Right cardiac atrium (tissue), 5 donors: ENCODE data around the gene RALGPS1. TPM values are rescaled to one million over a fixed set of nuclear protein-coding genes. Genes with fewer than 3 reads are reported as not detected.
A peak's percentile ranks its signal among the peaks of the same experiment; 100 is the strongest.

Experiments
- ATAC-seq, 2 donors: fragments of 200-7000 bp; cut with Tn5 transposase; one replicate each; pipeline versions ENCODE4 v1.8.0 to v1.9.1; 2020; ENCODE audit warnings: moderate library complexity in 2 of 2, mild to moderate bottlenecking in 1 of 2
- DNase-seq, 3 donors: peaks; one replicate each; pipeline ENCODE4 v3.0.0-alpha.2; 2020
- H3K27ac ChIP-seq: one replicate; pipeline ENCODE4 v1.5.1; 2013; ENCODE audit warnings: mild to moderate bottlenecking, low read length, control low read depth, moderate library complexity
- H3K27me3 ChIP-seq: one replicate; pipeline ENCODE4 v1.6.1; 2013; ENCODE audit not compliant: control insufficient read depth, insufficient read depth
- H3K4me1 ChIP-seq: one replicate; pipeline ENCODE4 v1.6.1; 2013; ENCODE audit warnings: low read length; ENCODE audit not compliant: control insufficient read depth, insufficient read depth
- H3K4me3 ChIP-seq: one replicate; pipeline ENCODE4 v1.5.1; 2013; ENCODE audit warnings: low read length, control low read depth
- H3K9me3 ChIP-seq: one replicate; pipeline ENCODE4 v1.6.1; 2013; ENCODE audit warnings: low read length; ENCODE audit not compliant: control insufficient read depth
- WGBS: extraction: QIAGEN DNeasy Blood & Tissue Kit; methylation state at CpG from one replicate; pipeline ENCODE4 v1.1.7; 2013; 5-methylcytosine and 5-hydroxymethylcytosine counted together
- intact Hi-C, 4 donors: fragments of 100-400 bp; cut with DNase I; formaldehyde crosslinking; loops; one replicate each; pipeline versions ENCODE4 v1.11.0 to v1.14.0; 2022 to 2023
- polyA plus RNA-seq: library from polyadenylated mRNA; stranded (reverse); fragments of 200-250 nt; gene quantifications from one replicate; pipeline ENCODE4 v1.2.3, GENCODE V29; 2013
- total RNA-seq, 4 donors: library from RNA; stranded (reverse); fragmentation: NEBNext Ultra II Directional; extraction: Animal tissue kit (Norgen Biotek cat#: 25700); gene quantifications; one replicate each; pipeline ENCODE4 v1.2.1, GENCODE V29; 2021
- donor health status: healthy with polysubstance abuse.
- donor health status: DM: no; HTN: yes; CAD: no.
- donor health status: DM: no; HTN: no; CAD: no.
- donor health status: DM: no; HTN: yes; CAD: no; lungs with severe emphysema.
- donor health status: DM: yes; HTN: yes; CAD: no.

The RALGPS1 gene
- total and polyA plus RNA-seq, 5 donors: 10.8 to 19.5 (median 16.3) TPM

- DNase-seq (peak; percentile 58 to 77 (median 71)), ATAC-seq (peak; percentile 17 to 50)
- H3K9me3 ChIP-seq: no peaks in the 10 kb centered on the region
- 65% methylated on average over 6 of the region's 6 CpGs for WGBS
- H3K27ac ChIP-seq: no peak overlapping the region
- intact Hi-C loops: no loop called here
- H3K4me3 ChIP-seq: no peak overlapping the region
- H3K4me1 ChIP-seq: peaks cover 1% of the 10 kb centered on the region
- H3K27me3 ChIP-seq: no peaks in the 10 kb centered on the region
Measured at GRCh38 chr9:127175764-127176163, 261.2 kb downstream of the RALGPS1 start.

GRCh38 chr9:127176631-127177030 is 262.0 kb downstream of the RALGPS1 start:
- intact Hi-C loops: no loop called here

DNA sequence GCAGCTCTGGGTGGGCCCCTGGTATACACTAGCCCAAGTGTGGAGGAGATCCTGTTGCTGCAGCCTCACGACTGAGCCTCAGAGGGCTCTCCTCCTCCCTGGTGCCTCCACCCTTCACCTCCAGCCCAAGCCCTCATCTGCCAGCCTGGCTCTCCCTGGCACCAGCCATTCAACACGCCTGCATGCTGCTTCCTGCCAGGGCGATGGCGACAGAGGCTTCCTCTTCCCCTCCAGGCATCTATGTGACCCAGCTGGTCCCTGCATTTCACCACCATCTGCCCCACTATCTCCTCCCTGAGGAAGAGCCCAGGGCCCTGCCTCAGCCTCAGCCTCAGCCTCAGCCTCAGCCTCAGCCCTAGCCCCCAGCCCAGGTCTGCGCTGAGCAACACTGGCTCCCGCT is 262.6 kb downstream of the RALGPS1 start:
- DNase-seq: no peak
- Histone ChIP-seq H3K9me3 (no peaks in the 10 kb centered on the region), H3K27me3 (no peaks in the 10 kb centered on the region), H3K27ac (no peak overlapping the region), H3K4me3 (no peak overlapping the region), H3K4me1 (peaks cover 1% of the 10 kb centered on the region)
- WGBS: 90% methylated on average over 6 of the region's 6 CpGs
- intact Hi-C loops: no loop called here
- no peak for ATAC-seq

More at GRCh38 chr9:127176631-127177030, 262.0 kb downstream of the RALGPS1 start:
- WGBS: 97% methylated on average over 3 of the region's 3 CpGs
- DNase-seq (no peak), ATAC-seq (no peak)
- no peak overlapping the region for H3K27ac ChIP-seq
- H3K9me3 ChIP-seq: no peaks in the 10 kb centered on the region
- no peaks in the 10 kb centered on the region for H3K27me3 ChIP-seq
- peaks cover 1% of the 10 kb centered on the region for H3K4me1 ChIP-seq
- no peak overlapping the region for H3K4me3 ChIP-seq

GRCh38 chr9:127177665-127178265 is 263.2 kb downstream of the RALGPS1 start:
- no peaks in the 10 kb centered on the region for H3K9me3 ChIP-seq
- no peak for ATAC-seq
- H3K4me3 ChIP-seq: no peak overlapping the region
- DNase-seq: no peak
- 94% methylated on average over 3 of the region's 3 CpGs for WGBS
- intact Hi-C loops: no loop called here
- H3K4me1 ChIP-seq: peaks cover 1% of the 10 kb centered on the region
- H3K27me3 ChIP-seq: no peaks in the 10 kb centered on the region
- no peak overlapping the region for H3K27ac ChIP-seq

- Histone ChIP-seq H3K4me3 (no peak overlapping the region), H3K27me3 (no peaks in the 10 kb centered on the region), H3K27ac (no peak overlapping the region), H3K4me1 (no peaks in the 10 kb centered on the region), H3K9me3 (no peaks in the 10 kb centered on the region)
- DNase-seq (no peak), ATAC-seq (peak in 1 of 2 donors; percentile 10)
- intact Hi-C loops: no loop called here
- 67% methylated on average over 12 of the region's 12 CpGs for WGBS
Measured at GRCh38 chr9:127178686-127179632, 264.4 kb downstream of the RALGPS1 start.

DNA sequence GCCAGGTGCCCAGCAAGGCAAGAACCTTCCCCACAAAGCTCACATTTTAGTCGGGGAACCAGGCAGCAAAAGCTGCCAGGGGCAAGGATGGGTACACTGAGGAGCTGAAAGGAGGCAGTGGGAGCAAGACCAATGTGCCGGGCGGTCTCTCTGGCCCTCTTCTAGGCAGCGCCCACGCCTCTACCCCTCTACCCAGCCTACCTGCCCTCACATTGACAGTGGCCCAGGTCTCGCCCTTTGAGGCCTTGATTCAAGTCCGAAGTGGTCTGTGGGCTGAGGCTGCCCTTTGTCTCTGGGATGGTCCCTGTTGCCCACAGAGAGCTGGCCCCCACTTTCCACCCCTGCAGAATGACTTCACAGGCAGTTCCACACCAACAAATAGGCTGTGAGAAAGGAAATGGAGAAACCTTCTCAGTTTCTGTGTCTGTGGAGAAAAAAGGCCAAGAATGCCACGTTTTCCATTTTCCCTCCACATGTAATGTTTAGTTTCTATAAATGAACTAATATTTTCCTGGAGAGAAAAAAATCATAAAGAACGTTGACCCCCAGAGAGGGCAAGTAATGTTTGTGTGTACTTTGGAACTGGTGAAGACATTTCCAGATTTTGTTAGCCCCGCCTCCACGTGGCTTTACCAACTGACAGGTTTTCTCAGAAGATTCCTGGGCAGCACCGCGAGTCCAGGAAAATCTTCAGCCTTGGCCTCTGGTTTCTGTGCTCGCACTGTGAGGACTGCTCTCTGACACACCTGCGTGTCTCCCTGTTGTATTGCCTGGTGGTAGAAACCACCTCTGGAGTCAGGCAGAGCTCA is 265.3 kb downstream of the RALGPS1 start:
- Histone ChIP-seq H3K27me3 (no peaks in the 10 kb centered on the region), H3K27ac (no peak overlapping the region), H3K4me3 (no peak overlapping the region), H3K4me1 (no peaks in the 10 kb centered on the region), H3K9me3 (no peaks in the 10 kb centered on the region)
- DNase-seq (no peak), ATAC-seq (no peak)
- intact Hi-C loops: loop anchor here in 1 of 4 donors (10.0 kb wide), 1 partner anchor 55 kb away; the partner anchor contains the start of gene ANGPTL2
- WGBS: 83% methylated on average over 15 of the region's 15 CpGs

- H3K4me3 ChIP-seq: no peak overlapping the region
- intact Hi-C loops: loop anchor here in 1 of 4 donors (10.0 kb wide), 1 partner anchor 56 kb away; the partner anchor contains the start of gene ANGPTL2
- ATAC-seq (no peak), DNase-seq (peak in 1 of 3 donors; percentile 15)
- WGBS: 91% methylated on average over 14 of the region's 14 CpGs
- no peak overlapping the region for H3K27ac ChIP-seq
- H3K27me3 ChIP-seq: no peaks in the 10 kb centered on the region
- no peaks in the 10 kb centered on the region for H3K9me3 ChIP-seq
- H3K4me1 ChIP-seq: peaks cover 2% of the 10 kb centered on the region
Measured at GRCh38 chr9:127180457-127181314, 266.1 kb downstream of the RALGPS1 start.

DNA sequence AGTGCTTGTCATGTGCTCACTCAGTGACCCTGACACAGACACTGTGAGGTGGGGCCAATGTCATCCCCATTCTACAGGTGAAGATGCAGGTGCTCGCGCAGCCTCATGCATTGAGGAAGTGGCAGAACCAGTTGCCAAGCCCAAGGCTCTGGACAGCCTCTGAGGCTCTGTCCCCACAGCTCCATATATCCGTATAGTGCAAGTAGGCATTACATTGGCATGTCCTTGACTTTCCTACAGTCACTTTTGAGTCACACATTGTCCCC is 266.7 kb downstream of the RALGPS1 start:
- WGBS: 96% methylated on average over 3 of the region's 3 CpGs

GRCh38 chr9:127181595-127182190 is 267.1 kb downstream of the RALGPS1 start:
- Histone ChIP-seq H3K27me3 (no peaks in the 10 kb centered on the region), H3K9me3 (no peaks in the 10 kb centered on the region), H3K27ac (no peak overlapping the region), H3K4me3 (no peak overlapping the region), H3K4me1 (peaks cover 7% of the 10 kb centered on the region)
- ATAC-seq (no peak), DNase-seq (no peak)
- intact Hi-C loops: loop anchor here in 1 of 4 donors (10.0 kb wide), 1 partner anchor 57 kb away; the partner anchor contains the start of gene ANGPTL2
- WGBS: 95% methylated on average over 6 of the region's 6 CpGs

More for the DNA sequence above, 266.7 kb downstream of the RALGPS1 start:
- intact Hi-C loops: loop anchor here in 1 of 4 donors (10.0 kb wide), 1 partner anchor 56 kb away; the partner anchor contains the start of gene ANGPTL2
- Histone ChIP-seq H3K4me1 (peaks cover 3% of the 10 kb centered on the region), H3K4me3 (no peak overlapping the region), H3K27ac (no peak overlapping the region), H3K9me3 (no peaks in the 10 kb centered on the region), H3K27me3 (no peaks in the 10 kb centered on the region)
- ATAC-seq (no peak), DNase-seq (no peak)
